Stimulated activated CD4-positive, alpha-beta T cell treated with anti-CD3 and anti-CD28 coated beads, Interleukin-1b, Interleukin-23, amount 100 ng/mL, for 48 hours (primary cell): ENCODE data around the gene SEL1L3.

Experiments used
- DNase-seq: peaks from one replicate; pipeline ENCODE4 v3.0.0-alpha.2; 2020

SEL1L3 gene

DNA sequence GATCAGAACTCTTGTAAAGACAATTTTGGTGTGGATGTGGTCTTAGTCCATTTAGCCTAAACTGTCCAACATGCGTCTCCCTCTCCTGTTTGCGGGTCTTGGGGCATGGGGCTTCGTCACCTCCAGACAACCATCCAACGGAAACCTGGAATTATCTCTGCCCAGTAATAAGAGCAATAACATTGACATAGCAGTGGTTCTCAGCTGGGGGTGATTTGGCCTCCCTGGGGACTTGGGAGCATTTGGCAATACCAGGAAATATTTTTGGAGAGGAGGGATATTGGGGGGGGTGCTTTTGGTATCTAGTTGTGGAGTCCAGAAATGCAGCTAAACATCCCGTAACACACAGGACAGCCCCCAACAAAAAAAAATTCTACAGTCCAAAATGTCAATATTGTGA lies 47.2 kb downstream of the SEL1L3 start:
- DNase-seq: no peak

DNA sequence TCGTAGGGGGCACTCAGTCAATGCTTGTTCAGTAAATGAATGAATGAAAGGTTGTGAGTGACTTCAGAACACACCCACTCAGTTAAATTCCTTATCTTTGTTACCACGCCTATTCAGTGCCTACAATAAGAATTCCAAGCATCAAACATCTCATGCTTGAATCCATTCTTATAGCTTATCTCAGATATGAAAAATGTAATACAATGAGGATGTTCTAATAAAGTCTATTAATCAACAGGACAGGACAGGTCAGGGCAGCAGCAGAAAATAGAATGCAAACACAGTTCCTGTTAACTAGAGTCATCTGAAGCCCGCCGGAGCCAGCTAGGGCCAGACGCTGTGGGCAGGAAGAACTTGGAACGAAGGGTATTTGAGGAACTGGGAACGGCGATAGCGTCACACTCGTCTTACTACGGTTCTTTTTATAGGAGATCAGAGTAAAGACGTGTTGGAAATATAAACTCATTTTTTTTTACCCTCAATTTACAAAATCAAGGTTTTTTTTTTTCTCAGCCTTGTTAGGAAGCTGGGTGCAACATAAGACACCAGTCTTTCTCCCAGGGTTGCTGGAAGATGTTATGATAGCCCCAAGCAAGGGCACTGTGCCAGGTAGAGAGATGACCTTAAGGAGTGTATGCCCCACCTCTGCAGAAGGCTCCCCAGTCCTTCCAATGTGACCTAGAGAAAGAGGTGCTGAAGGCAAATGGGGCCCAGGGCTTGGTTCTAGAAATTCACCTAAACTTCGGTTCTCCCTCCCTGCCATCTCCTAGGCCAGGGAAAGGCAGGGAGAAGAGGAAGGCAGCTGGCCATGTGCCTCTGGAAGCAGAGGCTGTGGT lies 48.3 kb downstream of the SEL1L3 start:
- no peak for DNase-seq

DNA sequence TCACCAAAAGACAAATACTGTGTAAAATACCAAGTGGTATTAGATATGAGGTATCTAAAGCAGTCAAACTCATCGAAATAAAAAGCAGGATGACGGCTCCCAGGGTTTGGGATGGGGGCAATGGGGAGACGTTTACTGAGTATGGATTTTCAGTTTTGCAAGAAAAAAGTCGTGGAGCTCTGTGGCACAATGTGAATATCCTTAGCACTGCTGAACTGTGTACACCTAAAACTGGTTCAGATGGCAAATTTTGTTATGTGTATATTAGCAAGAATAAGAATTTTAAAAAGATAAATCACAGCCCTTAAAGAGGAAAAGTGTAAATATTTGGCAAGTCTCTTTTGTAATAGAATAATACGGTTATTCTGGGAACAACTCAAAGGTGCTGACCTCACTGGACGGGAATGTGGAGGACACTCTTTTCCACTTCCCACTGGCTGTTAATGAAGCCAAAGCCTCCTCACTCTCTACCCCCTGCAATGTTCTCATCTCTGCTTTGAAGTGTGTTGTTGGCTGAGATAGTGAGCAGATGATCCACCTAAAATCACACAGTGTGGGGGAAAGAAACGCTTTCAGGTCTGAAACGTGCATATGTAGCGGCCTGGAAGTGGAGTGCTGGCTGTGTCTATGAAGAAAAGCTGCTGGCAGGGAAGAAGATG lies 49.2 kb downstream of the SEL1L3 start:
- DNase-seq: no peak

DNA sequence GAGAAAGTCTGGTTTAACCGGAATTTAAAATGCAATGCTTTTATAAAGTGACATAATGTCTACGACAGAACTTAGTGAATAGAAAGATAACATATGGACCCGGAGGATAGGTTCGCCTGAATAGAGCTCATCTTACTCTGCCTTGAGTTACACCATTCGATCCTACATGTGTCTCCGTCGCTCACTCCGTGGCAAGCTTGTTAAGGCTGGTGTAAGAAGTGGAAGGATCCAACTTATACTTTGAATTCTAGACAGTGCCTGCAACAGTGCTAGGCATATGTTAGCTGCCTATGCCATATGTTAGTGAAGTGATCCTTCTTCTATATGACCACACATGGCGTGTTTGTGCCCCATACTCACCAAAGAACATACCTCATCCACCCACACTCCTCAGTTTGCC lies 50.9 kb downstream of the SEL1L3 start:
- no peak for DNase-seq

DNA sequence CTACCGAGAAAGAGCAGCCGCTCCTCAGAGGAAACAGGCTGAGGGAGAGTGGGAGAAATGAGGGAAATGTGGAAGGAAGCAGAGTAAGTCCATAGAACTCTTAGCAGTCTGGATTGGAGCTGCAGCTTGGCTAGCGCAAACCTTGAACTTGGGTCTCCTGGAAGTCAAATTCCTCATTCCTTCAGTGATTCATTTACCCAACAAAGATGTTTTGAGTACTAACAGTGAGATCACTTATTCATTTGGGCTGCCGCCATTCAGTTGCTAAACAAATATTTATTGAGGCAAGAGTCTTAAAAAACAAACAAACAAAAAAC lies 51.5 kb downstream of the SEL1L3 start:
- no peak for DNase-seq

DNA sequence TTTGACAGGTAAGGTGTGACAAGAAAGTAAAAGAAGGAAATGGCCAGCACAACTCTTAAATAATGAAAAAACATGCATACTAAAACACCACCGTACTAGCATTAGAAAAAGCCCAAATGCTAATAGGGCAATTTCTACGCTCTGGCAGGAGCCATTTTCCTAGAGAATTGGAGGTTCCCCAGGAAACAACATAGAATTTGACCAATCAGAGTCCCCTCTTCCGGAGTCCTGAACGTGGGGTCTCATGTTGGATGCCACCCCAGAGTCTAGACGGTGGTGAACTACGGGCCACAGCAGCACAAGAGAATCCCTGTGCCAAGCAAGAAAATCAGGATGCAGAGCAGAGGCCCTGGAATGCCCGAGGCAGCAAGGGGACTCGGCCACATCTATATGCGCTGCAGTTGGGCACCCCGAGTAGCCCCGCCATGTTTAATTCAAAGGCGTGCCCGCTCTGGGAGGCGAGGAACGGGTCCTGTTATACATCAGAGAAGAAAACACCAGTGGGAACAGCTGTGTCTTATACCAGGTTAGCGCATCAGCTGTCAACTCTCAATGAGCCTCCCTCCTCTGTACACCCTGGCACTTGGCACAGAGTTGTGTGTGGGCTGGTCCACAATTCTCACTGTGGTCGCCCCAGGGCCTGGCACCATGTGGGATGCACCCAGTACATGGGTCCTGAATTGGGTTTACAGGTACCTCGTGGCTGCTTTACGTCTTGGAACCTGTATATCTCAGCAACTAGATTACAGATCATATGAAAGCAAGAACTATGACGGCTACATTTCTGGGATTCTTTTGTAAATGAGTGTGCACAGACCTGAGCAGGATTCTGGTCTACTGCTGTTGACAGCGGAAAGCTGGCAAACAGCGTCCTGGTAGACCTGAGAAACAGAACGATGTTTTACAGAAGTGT lies 52.1 kb downstream of the SEL1L3 start:
- no peak for DNase-seq

DNA sequence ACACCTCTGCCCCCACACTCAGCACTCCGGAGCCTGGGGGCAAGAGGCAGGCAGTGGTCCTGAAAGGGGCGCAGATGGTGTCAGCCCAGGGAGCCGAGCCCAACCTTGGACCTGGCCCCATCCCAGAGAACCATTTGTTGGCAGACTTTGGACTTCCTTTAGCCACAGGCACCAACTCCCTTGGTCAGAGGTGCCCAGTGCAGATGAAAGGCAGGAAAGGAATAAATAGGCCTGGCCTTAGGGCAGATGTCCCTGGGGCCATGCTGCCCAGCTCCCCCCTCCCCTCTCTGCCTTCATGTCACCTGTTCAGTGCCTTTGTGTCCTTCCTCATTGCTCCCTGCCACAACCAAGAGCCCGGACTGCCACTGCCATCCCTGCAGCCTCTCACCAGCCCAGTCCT lies 52.8 kb downstream of the SEL1L3 start:
- DNase-seq: no peak

DNA sequence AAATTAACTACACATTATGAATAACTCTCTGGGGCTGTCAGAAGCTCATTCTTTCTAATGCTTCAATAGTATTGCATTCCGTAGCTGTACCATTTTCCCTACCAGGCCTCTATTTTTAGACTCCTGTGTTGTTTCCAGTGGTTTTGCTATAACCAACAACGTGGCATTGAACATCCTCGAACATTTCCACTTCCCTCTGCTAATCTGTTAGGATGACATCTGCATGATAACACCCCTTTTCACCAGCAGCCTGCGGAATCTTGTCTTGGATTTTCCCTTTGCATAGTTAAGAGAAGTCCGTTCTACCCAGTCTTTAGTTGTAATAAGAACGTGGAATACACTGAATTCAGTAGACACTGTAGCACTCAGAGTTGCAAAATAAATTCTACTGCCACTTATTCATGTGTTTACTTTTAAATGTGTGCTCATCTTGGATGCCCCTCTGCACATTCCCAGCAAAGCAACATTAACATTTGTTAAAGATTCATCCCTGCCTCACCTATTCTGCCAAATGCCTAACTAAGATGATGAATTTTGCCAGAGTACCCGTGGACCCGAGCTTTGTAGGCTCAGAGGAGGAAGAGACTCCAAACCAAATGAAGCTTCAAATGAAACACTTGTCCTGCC lies 55.6 kb downstream of the SEL1L3 start:
- no peak for DNase-seq

DNA sequence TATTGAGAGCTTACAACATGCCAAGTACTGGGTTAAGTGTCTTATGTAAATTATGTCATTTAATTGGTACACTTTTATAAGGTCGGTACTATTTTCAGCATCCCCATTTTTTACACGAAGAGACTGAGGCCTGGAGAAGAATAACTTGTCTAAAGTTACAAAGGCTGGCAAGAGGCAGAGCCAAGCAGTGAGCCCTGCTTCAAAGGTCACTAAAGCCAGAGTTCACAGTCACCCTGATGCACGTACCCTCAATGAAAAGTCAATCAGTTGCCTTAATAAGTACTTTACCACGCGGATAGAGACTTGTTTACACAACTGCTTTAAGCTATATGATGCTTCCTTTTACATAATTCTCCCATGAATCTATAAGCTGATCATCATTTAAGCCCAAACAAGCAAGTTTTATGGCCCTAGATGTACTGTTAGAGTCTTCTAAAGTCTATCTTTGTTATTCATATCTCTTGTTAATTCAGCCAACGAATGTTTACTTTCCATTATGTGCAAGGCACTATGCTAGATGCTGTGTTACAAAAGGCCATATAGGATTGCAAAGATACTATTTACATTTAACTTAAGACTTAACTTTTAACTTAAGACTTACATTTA lies 57.4 kb downstream of the SEL1L3 start:
- no peak for DNase-seq

DNA sequence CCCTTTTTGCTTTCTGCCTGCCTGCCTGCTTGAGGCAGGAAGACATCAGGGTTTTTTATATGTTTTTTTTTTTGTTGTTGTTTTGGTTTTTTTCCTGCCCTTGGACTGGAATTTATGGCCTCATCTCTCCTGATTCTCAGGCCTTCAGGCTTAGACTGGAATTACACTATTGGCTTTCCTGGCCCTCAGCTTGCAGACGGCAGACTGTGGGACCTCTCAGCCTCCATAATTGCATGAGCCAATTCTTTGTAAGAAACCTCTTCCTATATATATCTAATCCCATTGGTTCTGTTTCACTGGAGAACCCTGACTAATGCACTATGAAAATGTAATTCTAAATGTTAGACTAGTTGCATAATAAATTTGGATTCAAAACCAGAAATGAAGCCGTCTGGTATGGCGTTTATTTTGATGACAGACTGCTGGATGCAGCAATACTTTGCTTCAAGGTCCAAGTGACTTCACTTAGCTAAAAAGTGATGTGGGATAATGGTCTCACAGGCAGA lies 59.0 kb downstream of the SEL1L3 start:
- DNase-seq: no peak

DNA sequence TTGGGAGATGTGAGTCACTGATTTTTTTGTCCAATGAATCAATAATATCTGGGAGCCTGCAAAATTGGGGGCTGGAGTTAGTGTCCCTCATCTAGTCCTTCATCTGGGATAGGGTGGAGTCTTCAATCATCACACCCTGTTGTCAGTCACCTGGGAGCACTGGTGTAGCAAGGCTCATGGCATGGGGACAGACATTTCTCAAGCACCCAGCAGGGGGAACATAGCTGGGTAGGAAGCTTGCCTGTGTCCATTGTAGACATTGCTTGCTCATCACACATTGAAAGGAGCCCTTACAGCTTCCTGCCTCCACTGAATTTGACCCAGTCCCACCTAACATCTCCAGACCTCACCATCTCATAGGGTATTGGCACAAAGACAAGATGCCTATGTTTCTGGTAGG lies 61.2 kb downstream of the SEL1L3 start:
- no peak for DNase-seq

DNA sequence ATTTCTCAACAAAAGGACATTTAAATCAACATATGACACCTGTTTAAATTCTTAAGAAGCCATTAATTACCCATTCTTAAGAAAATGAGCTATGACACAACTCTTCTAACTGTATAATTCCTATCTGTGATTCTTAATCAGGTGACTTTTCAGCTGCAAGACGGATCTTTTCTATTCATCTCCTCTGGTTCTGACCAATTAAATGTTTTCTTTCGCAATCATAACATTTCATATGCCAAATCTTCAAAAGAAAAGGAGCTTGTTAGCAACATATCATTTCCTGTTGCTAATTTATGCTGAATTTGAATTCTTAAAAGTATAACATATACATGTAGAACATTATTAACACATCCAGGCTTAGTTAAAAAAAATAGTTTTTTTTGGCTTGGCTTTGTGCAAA lies 62.5 kb downstream of the SEL1L3 start:
- no peak for DNase-seq

DNA sequence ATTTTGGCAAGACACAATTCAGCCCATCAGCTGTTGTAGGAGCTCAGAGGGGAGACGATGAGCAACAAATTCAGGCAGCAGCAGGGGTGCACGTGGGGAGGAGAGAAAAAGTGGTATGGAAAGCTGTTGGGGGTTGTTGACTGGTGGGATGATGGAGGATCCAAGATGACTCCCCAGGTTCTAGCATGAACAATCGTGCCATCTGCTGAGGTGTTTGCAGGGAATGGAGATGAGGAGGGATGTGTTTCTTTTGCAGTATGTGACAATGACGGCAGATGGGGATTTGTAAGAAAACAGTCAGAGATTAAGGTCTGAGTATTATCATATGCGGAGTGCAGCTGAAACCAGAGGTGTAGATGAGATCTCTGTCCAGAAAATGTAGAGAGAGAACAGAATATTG lies 63.3 kb downstream of the SEL1L3 start:
- DNase-seq: no peak

DNA sequence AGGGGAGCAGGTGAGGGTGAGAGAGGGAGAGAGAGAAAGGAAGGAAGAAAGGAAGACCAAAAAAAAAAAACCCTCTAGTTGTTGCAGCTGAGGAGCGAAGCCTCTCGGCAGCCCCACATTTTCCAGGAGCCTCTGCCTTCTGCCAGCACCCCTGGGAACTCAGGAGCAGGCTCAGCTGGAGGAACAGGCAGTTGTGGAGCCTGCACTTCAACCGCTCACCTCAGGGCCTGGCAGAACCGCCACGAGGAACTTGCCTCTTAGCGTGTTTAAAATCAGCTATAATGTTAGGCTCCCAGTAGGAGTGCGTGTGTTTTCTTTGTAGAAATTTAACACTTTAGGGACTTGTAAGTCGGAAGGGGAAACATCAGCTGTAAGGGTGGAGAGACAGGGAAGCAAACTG lies 65.7 kb downstream of the SEL1L3 start:
- DNase-seq: no peak

DNA sequence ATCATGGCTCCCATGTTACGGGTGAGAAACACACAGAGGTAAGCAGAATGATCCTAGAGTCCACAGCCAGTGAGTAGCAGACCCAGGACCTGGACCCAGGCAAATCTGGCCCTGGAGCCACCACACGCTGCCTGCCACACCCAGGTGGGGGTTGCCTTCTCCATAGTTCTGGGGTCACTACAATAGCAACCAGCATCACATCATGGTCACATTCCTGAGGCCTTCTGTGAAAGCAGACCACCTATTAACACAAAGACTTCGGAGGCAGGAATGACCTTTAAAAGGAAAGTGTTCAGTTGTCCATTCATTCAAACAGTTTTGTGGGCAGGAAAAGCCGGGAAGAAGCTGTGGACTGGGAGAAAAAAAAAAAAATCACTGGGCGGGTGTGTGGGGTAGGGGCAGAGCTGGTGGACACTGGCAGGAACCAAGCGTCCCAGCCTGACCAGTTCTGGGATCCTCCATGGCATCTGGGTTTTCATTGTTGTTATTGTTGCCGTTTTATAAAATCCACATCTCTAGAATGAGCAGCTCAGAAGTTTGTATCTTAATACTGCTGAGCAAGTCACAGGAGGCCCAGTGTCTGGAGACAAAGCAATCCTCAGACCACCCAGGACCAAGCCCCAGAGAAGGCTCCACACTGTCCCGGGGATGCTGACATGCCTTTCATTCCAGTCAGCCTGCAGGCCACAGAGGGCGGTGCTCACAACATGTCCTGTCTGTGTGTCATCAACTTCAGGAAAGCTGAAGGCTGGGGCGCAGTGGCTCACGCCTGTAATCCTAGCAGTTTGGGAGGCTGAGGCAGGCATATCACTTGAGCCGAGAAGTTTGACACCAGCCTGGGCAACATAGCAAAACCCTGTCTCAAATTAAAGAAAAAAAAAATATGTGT lies 67.0 kb downstream of the SEL1L3 start:
- DNase-seq: no peak

DNA sequence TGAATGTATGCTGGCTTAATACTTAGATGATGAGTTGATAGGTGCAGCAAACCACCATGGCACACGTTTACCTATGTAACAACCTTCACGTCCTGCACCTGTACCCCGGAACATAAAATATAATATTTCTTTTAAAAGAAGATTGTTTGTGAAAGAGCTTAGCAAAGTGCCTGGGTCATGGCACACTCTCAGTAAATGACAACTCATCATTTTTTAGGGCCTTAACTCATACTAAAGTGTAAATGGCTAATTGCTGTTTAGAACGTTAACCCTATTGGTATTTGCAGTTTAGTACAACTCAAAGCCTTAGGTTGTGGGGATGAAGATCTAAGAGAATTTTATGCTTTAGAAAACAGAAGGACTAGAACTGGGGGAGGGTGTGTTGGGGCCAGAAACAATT lies 67.7 kb downstream of the SEL1L3 start:
- DNase-seq: no peak

DNA sequence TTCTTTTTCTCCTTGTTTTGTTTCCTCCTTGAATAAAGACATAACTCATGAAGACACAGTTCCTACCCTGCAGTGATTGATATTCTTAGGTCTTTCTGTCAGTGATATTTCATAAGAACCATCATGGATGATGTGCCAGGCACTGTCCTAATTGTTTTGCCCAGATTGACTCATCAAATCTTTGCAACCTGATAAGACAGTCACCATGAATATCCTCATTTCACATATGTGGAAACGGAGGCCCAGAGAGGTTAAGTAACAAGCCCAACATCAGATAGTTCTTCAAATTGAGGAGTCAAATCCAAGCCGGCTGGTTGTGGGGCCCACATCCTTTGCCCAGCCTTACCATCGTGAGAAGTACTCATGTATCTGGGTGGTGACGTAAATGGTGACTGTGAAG lies 69.9 kb downstream of the SEL1L3 start:
- DNase-seq: no peak

DNA sequence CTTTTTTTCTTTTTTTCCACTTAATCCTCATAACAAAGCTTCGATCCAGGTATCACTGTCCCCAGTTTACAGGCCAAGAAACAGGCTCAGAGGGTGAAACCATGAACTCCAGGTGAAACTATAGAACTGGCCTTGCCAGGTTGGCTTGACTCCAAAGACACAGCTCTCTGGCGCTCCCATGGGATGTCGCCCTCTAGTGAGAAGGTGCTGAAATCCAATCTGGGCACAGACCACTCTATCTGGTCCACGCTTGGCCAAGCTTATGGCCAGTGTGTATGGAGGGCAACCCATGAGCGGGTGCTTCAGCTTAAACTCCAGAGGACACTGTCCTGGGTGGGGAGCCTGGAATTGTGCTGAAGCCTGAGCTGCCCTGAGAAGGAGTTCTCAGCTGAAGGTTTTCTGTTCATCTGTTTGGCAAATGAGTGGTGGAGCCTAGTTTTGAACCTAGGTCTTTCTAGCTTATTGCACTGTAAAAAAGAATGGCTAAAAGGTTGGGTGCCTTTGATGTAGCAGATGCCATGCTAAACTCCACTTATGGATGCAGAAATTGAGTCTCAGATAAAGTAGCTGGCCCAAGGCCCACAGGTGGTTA lies 70.5 kb downstream of the SEL1L3 start:
- peak; percentile 10 for DNase-seq

DNA sequence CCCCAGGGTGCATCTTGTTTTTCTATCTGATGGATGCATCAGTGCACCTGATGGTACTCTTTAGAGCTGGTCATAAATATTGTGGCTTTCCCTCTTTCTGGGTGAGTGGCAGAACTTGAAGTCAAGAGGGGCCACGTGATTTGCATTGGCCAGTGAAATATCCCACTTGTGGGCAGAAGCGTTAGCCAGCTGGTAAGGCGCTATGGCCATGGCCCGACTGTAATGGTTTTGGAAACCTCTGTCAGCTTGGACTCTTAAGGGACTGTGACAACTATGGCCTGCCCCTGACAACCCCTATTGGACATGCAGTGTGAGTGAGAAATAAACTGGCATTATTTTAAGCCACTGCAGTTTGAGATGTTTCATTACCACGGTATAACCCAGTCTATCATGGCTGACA lies 72.8 kb downstream of the SEL1L3 start:
- no peak for DNase-seq

DNA sequence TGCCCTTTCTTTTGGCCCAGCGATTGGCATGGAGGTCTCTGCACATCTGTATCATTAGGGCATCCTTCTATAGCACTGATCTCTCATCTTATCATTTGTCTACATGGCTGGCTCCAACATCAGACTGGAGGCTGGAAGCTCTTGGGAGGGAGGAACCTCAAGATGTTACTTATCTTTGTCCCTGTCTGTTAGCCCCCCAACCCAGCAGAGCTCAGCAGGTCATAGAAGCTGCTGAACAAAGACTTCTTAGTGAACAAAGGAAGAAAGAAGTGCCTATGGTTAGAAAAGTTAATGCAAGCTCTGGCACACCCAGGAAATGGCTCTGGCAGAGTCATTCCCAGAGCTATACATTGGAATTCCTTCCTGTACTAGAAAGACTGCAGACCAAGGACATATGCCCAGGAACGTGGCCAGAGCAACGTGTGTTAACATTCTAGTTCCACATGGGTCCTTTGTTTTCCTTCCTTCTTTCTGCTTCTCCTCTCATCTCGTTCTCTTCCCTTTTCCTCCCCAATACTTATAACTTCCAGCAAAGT lies 74.0 kb downstream of the SEL1L3 start:
- no peak for DNase-seq

DNA sequence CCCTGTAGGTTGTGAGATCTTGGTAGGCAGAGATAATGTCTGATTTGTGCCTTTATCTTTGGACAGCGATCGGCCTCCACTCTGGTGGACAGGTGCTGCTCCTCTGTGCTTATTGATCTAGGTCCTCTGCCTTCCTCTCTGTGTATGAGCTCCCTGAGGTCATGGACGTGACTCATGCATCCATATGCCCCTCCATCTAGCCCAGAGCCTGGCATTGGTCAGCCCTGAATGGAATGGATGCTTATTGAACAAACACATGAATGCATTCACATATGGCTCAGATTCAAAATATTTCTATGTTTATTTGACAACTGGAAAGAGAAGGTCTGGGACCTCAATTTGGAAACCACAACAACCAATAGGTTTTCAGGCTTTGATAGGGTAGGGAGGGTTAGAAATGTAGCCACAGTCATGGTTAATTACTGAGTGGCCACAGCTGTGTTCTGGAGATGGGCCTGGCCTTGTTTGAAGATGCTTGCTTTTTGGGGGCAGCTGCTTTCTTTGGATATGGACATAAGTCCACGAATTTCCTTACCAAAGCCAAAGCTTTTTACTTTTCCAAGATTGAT lies 76.2 kb downstream of the SEL1L3 start:
- no peak for DNase-seq
